ENCODE results near the gene STXBP3. TPM values are rescaled to one million over a fixed set of nuclear protein-coding genes. Genes with fewer than 3 reads are reported as not detected.

Gene STXBP3
- polyA plus RNA-seq, 3 donors = 32.3 to 56.2 (median 48.3) TPM

DNA sequence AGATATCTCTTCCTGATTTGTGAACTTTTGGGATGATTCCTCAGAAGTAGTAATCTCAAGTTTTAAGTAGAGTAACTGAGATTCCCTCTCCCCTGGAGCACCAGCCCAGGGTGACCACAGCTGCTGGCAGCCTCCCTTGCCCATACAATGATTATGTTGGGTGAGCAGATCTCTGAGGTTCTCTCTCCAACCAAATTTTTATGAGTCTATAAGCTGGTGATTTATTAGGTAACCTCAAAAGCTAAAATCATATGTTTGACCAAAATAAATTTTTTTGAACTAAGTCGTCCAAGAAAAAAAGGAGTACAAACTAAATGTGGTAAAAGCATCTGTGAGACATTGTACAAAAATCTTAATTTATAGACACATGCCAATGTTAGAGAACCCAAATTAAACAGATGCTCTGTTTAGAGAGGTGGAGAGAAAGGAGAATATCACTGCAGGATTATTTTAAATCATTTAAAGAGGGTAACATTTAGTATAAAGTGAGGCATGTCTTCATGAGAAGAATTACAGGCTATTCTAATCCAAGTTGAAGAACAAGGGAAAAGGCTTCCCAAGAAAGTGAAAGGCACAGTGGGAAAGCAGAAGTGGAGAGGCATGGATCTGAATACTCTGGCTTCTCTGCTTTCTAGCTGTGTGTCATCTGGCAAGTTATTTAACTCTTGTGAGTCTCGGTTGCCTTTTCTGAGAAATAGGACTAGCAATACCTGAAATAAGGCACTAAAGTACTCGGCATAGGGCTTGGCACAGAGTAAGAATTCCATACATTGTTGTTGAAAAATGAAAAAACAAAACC, 107.9 kb downstream of the STXBP3 start:
- H3K27me3 Mint-ChIP-seq (ENCODE audit: low read depth in 3 of 3) = no peaks in the 10 kb centered on the region
- no peak overlapping the region for H3K27ac Mint-ChIP-seq

DNA sequence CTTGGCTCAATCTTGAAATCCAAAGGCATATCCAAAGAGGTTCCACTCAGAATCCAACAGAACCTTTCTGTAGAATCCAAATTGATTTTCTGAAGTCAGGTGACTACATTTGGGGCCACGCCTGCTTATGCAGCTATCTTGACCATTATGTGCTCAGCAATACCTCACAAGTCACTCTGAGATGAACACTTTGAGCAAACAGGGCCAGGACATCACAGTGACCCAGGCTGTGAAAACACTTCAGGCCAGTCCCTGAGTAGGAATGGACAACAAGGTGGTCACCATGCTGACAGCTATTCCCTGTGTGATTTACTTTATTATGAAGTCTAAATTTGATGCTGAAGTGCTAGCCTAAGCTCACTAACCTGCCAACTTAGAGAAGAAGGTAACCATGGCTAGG, 110.5 kb downstream of the STXBP3 start, which contains the start of gene AKNAD1:
Gene AKNAD1, minus strand, starts transcription at position 101 of the 400 bp plus-strand sequence. CDS start 4,430 bp downstream, outside the sequence.
- no peaks in the 10 kb centered on the region for H3K9me3 Mint-ChIP-seq
- H3K27ac Mint-ChIP-seq = no peak within 1 kb of the TSS
- Histone ChIP-seq H3K4me3 (replicated peaks in 1 of 3; ENCODE audit: low read depth in 2 of 3, low read length in 3 of 3) (no peak within 1 kb of the TSS), H3K27ac (ENCODE audit: low read depth in 1 of 2, low read length in 2 of 2) (no peak within 1 kb of the TSS), H3K79me2 (ENCODE audit: insufficient read depth, low read length) (no peaks in the 10 kb centered on the region), H3K36me3 (replicated peaks in 1 of 2; ENCODE audit: control insufficient read depth in 1 of 2, insufficient read depth in 2 of 2, low read length in 2 of 2) (no peaks in the 10 kb centered on the region), H4K20me1 (ENCODE audit: insufficient read depth, low read length) (no peaks in the 10 kb centered on the region), H3K9ac (ENCODE audit: insufficient read depth, low read length, poor library complexity, severe bottlenecking) (no peak within 1 kb of the TSS), H2AFZ (ENCODE audit: insufficient read depth, low read depth, low read length, poor library complexity, severe bottlenecking) (no peak within 1 kb of the TSS), H3K9me3 (replicated peaks in 1 of 2; ENCODE audit: control insufficient read depth in 1 of 2, insufficient read depth in 1 of 2, low read length in 2 of 2) (no peaks in the 10 kb centered on the region), H3K4me2 (replicated peaks; ENCODE audit: extremely low read depth, low read length, poor library complexity, severe bottlenecking) (no peak within 1 kb of the TSS), H3K27me3 (ENCODE audit: control insufficient read depth in 2 of 2, insufficient read depth in 2 of 2, low read length in 2 of 2) (no peaks in the 10 kb centered on the region), H3K4me1 (ENCODE audit: control insufficient read depth in 1 of 2, insufficient read depth in 2 of 2, low read length in 2 of 2) (peaks cover 16 to 17% of the 10 kb centered on the region in 2 donors)
- intact Hi-C loops (cut with micrococcal nuclease) = no loop called here
- H3K27me3 Mint-ChIP-seq (ENCODE audit: low read depth in 3 of 3) = peaks cover 0 to under 1% (median 0%) of the 10 kb centered on the region in 3 donors
- DNase-seq = no peak
- TF ChIP-seq, protein P1, sequence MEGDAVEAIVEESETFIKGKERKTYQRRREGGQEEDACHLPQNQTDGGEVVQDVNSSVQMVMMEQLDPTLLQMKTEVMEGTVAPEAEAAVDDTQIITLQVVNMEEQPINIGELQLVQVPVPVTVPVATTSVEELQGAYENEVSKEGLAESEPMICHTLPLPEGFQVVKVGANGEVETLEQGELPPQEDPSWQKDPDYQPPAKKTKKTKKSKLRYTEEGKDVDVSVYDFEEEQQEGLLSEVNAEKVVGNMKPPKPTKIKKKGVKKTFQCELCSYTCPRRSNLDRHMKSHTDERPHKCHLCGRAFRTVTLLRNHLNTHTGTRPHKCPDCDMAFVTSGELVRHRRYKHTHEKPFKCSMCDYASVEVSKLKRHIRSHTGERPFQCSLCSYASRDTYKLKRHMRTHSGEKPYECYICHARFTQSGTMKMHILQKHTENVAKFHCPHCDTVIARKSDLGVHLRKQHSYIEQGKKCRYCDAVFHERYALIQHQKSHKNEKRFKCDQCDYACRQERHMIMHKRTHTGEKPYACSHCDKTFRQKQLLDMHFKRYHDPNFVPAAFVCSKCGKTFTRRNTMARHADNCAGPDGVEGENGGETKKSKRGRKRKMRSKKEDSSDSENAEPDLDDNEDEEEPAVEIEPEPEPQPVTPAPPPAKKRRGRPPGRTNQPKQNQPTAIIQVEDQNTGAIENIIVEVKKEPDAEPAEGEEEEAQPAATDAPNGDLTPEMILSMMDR (IDR thresholded peaks at IDR 0.05) = no peak
- H3K4me1 Mint-ChIP-seq = peaks cover 22% of the 10 kb centered on the region
- no peak within 1 kb of the TSS for H3K4me3 Mint-ChIP-seq
- H3K36me3 Mint-ChIP-seq = no peaks in the 10 kb centered on the region
- 88% methylated on average over 1 of the region's 1 CpG for WGBS (ENCODE audit: insufficient coverage)

More for the DNA sequence above, 107.9 kb downstream of the STXBP3 start:
- Mint-ChIP-seq H3K36me3 (peaks cover 0 to 1% of the 10 kb centered on the region in 2 donors), H3K9me3 (no peaks in the 10 kb centered on the region), H3K4me1 (peaks cover 40% of the 10 kb centered on the region), H3K4me3 (no peak overlapping the region)
- no peak for DNase-seq
- Histone ChIP-seq H3K4me2 (replicated peaks; ENCODE audit: extremely low read depth, low read length, poor library complexity, severe bottlenecking) (no peak overlapping the region), H3K9me3 (replicated peaks in 1 of 2; ENCODE audit: control insufficient read depth in 1 of 2, insufficient read depth in 1 of 2, low read length in 2 of 2) (no peaks in the 10 kb centered on the region), H3K9ac (ENCODE audit: insufficient read depth, low read length, poor library complexity, severe bottlenecking) (no peak overlapping the region), H4K20me1 (ENCODE audit: insufficient read depth, low read length) (no peaks in the 10 kb centered on the region), H3K79me2 (ENCODE audit: insufficient read depth, low read length) (no peaks in the 10 kb centered on the region), H2AFZ (ENCODE audit: insufficient read depth, low read depth, low read length, poor library complexity, severe bottlenecking) (no peak overlapping the region), H3K36me3 (replicated peaks in 1 of 2; ENCODE audit: control insufficient read depth in 1 of 2, insufficient read depth in 2 of 2, low read length in 2 of 2) (no peaks in the 10 kb centered on the region), H3K4me1 (ENCODE audit: control insufficient read depth in 1 of 2, insufficient read depth in 2 of 2, low read length in 2 of 2) (peaks cover 22 to 23% of the 10 kb centered on the region in 2 donors), H3K27me3 (ENCODE audit: control insufficient read depth in 2 of 2, insufficient read depth in 2 of 2, low read length in 2 of 2) (no peaks in the 10 kb centered on the region), H3K4me3 (replicated peaks in 1 of 3; ENCODE audit: low read depth in 2 of 3, low read length in 3 of 3) (no peak overlapping the region), H3K27ac (ENCODE audit: low read depth in 1 of 2, low read length in 2 of 2) (no peak overlapping the region)
- no CpG with 5 or more reads among the region's 3 CpGs for WGBS (ENCODE audit: insufficient coverage)
- TF ChIP-seq, protein P1 (IDR thresholded peaks at IDR 0.05) = no peak
- intact Hi-C loops (cut with micrococcal nuclease) = no loop called here
